Measurements from ENCODE around the gene ZNF595.
"Not testable (repeated sequence)": the region's sequence is repeated elsewhere in the genome, so short reads cannot be mapped to it uniquely, and the experiment has no call there.

Gene ZNF595

DNA sequence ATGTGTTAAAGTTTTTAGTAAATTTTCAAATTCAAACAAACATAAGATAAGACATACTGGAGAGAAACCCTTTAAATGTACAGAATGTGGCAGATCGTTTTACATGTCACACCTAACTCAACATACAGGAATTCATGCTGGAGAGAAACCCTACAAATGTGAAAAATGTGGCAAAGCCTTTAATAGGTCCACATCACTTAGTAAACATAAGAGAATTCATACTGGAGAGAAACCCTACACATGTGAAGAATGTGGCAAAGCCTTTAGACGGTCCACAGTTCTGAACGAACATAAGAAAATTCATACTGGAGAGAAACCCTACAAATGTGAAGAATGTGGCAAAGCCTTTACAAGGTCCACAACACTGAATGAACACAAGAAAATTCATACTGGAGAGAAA is 32.8 kb downstream of the ZNF595 start:
- Histone ChIP-seq H3K27ac (ENCODE audit: low read length) (no peak overlapping the region), H3K4me1 (ENCODE audit: insufficient read depth, low read length) (no peaks in the 10 kb centered on the region), H2AFZ (ENCODE audit: low read depth, low read length) (no peak overlapping the region), H3K4me2 (ENCODE audit: insufficient read depth, low read length) (no peak overlapping the region), H3K9me3 (ENCODE audit: insufficient read depth, low read length, severe bottlenecking) (peaks cover 80% of the 10 kb centered on the region), H3K36me3 (ENCODE audit: insufficient read depth, low read length) (no peaks in the 10 kb centered on the region), H3K4me3 (ENCODE audit: low read depth in 1 of 2, low read length in 2 of 2) (no peak overlapping the region), H3K27me3 (ENCODE audit: insufficient read depth, low read length, poor library complexity) (no peaks in the 10 kb centered on the region), H3K9ac (ENCODE audit: low read depth, low read length) (no peak overlapping the region), H3K79me2 (ENCODE audit: insufficient read depth, low read length) (no peaks in the 10 kb centered on the region), H4K20me1 (ENCODE audit: insufficient read depth, low read length) (no peaks in the 10 kb centered on the region)
- no peak for TF ChIP-seq EZH2 (IDR thresholded peaks at IDR 0.05; ENCODE audit: borderline replicate concordance, low read depth, low read length, severe bottlenecking)
- TF ChIP-seq, protein P1, sequence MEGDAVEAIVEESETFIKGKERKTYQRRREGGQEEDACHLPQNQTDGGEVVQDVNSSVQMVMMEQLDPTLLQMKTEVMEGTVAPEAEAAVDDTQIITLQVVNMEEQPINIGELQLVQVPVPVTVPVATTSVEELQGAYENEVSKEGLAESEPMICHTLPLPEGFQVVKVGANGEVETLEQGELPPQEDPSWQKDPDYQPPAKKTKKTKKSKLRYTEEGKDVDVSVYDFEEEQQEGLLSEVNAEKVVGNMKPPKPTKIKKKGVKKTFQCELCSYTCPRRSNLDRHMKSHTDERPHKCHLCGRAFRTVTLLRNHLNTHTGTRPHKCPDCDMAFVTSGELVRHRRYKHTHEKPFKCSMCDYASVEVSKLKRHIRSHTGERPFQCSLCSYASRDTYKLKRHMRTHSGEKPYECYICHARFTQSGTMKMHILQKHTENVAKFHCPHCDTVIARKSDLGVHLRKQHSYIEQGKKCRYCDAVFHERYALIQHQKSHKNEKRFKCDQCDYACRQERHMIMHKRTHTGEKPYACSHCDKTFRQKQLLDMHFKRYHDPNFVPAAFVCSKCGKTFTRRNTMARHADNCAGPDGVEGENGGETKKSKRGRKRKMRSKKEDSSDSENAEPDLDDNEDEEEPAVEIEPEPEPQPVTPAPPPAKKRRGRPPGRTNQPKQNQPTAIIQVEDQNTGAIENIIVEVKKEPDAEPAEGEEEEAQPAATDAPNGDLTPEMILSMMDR (IDR thresholded peaks at IDR 0.05; ENCODE audit: borderline replicate concordance, extremely low read depth, low read length, poor library complexity, severe bottlenecking), result no peak
- no peak for DNase-seq
- ATAC-seq (ENCODE audit: insufficient read depth, low read depth), result no peak

DNA sequence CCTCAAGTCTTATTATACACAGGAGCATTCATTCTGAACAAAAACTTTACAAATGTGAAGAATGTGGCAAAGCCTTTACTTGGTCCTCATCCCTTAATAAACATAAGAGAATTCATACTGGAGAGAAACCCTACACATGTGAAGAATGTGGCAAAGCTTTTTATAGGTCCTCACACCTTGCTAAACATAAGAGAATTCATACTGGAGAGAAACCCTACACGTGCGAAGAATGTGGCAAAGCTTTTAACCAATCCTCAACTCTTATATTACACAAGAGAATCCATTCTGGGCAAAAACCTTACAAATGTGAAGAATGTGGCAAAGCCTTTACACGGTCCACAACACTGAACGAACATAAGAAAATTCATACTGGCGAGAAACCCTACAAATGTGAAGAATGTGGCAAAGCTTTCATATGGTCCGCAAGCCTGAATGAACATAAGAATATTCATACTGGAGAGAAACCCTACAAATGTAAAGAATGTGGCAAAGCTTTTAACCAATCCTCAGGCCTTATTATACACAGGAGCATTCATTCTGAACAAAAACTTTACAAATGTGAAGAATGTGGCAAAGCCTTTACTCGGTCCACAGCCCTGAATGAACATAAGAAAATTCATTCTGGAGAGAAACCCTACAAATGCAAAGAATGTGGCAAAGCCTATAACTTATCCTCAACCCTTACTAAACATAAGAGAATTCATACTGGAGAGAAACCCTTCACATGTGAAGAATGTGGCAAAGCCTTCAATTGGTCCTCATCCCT is 33.6 kb downstream of the ZNF595 start:
- ATAC-seq (ENCODE audit: insufficient read depth, low read depth); H2AFZ ChIP-seq (ENCODE audit: low read depth, low read length); H3K36me3 ChIP-seq (ENCODE audit: insufficient read depth, low read length); H3K4me3 ChIP-seq (ENCODE audit: low read depth in 1 of 2, low read length in 2 of 2); H3K27me3 ChIP-seq (ENCODE audit: insufficient read depth, low read length, poor library complexity); H3K9ac ChIP-seq (ENCODE audit: low read depth, low read length); H3K4me1 ChIP-seq (ENCODE audit: insufficient read depth, low read length); H4K20me1 ChIP-seq (ENCODE audit: insufficient read depth, low read length); DNase-seq; H3K27ac ChIP-seq (ENCODE audit: low read length); H3K79me2 ChIP-seq (ENCODE audit: insufficient read depth, low read length); H3K4me2 ChIP-seq (ENCODE audit: insufficient read depth, low read length): not testable (repeated sequence)
- H3K9me3 ChIP-seq (ENCODE audit: insufficient read depth, low read length, severe bottlenecking), result peaks cover 83% of the 10 kb centered on the region

DNA sequence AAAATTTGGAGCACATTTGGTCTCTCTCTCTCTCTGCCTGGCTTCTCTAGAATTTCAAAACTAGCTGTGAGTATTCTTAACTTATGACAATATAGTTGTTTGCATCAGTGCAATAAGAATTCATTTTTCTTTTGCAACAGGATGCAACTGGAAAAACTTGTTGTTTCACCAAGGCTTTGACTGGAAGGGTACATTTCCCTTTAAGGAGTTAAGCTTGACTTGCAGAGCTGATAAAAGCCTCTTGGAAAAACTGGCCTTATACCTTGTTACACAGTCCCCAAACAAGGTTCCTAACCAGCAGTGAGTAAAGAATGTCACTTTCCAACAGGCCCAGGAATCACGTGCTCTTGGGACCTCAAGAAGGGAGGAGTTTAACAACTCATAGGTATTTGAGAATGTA is 45.3 kb downstream of the ZNF595 start:
- no peaks in the 10 kb centered on the region for H3K36me3 ChIP-seq (ENCODE audit: insufficient read depth, low read length)
- H4K20me1 ChIP-seq (ENCODE audit: insufficient read depth, low read length), result no peaks in the 10 kb centered on the region
- no peak overlapping the region for H3K4me3 ChIP-seq (ENCODE audit: low read depth in 1 of 2, low read length in 2 of 2)
- no peak overlapping the region for H2AFZ ChIP-seq (ENCODE audit: low read depth, low read length)
- H3K9ac ChIP-seq (ENCODE audit: low read depth, low read length), result no peak overlapping the region
- ATAC-seq (ENCODE audit: insufficient read depth, low read depth) (no peak), DNase-seq (no peak)
- peaks cover 55% of the 10 kb centered on the region for H3K9me3 ChIP-seq (ENCODE audit: insufficient read depth, low read length, severe bottlenecking)
- no peaks in the 10 kb centered on the region for H3K27me3 ChIP-seq (ENCODE audit: insufficient read depth, low read length, poor library complexity)
- TF ChIP-seq, protein P1 (IDR thresholded peaks at IDR 0.05; ENCODE audit: borderline replicate concordance, extremely low read depth, low read length, poor library complexity, severe bottlenecking), result no peak
- TF ChIP-seq EZH2 (IDR thresholded peaks at IDR 0.05; ENCODE audit: borderline replicate concordance, low read depth, low read length, severe bottlenecking), result no peak
- no peaks in the 10 kb centered on the region for H3K4me1 ChIP-seq (ENCODE audit: insufficient read depth, low read length)
- no peak overlapping the region for H3K27ac ChIP-seq (ENCODE audit: low read length)
- H3K79me2 ChIP-seq (ENCODE audit: insufficient read depth, low read length), result no peaks in the 10 kb centered on the region
- no peak overlapping the region for H3K4me2 ChIP-seq (ENCODE audit: insufficient read depth, low read length)

DNA sequence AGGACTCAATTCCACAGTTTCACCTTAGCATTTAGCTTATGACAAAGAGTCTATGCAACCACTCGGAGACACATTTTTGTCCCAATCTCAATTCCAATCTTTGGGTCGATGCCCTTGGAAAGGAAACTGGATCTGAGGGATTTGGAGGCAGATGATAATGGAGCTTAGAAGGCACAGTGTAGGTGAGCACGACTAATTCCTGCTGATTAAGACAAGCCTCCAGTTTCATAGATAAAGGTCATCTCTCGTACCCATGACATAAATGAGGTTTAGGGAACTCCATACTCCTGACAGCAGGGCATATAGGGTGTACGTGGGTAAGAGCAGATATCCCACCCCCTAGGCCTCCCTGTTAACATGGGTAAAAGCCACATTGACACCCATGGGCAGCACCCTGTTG is 46.7 kb downstream of the ZNF595 start:
- no peak for DNase-seq

More for the DNA sequence above, 46.7 kb downstream of the ZNF595 start:
- H3K36me3 ChIP-seq (ENCODE audit: insufficient read depth, low read length), result no peaks in the 10 kb centered on the region
- H3K9me3 ChIP-seq (ENCODE audit: insufficient read depth, low read length, severe bottlenecking), result peaks cover 49% of the 10 kb centered on the region
- no peaks in the 10 kb centered on the region for H3K27me3 ChIP-seq (ENCODE audit: insufficient read depth, low read length, poor library complexity)
- H3K79me2 ChIP-seq (ENCODE audit: insufficient read depth, low read length), result no peaks in the 10 kb centered on the region
- no peak overlapping the region for H2AFZ ChIP-seq (ENCODE audit: low read depth, low read length)
- no peak for TF ChIP-seq EZH2 (IDR thresholded peaks at IDR 0.05; ENCODE audit: borderline replicate concordance, low read depth, low read length, severe bottlenecking)
- TF ChIP-seq, protein P1 (IDR thresholded peaks at IDR 0.05; ENCODE audit: borderline replicate concordance, extremely low read depth, low read length, poor library complexity, severe bottlenecking), result no peak
- no peak overlapping the region for H3K4me3 ChIP-seq (ENCODE audit: low read depth in 1 of 2, low read length in 2 of 2)
- H3K4me1 ChIP-seq (ENCODE audit: insufficient read depth, low read length), result no peaks in the 10 kb centered on the region
- no peaks in the 10 kb centered on the region for H4K20me1 ChIP-seq (ENCODE audit: insufficient read depth, low read length)
- ATAC-seq (ENCODE audit: insufficient read depth, low read depth), result no peak
- no peak overlapping the region for H3K27ac ChIP-seq (ENCODE audit: low read length)
- H3K4me2 ChIP-seq (ENCODE audit: insufficient read depth, low read length), result no peak overlapping the region
- H3K9ac ChIP-seq (ENCODE audit: low read depth, low read length), result no peak overlapping the region
